HG02798 (cell line): ENCODE results near the gene KCNQ2.

Experiments used
- ATAC-seq: cut with Tn5 transposase; IDR thresholded peaks from one replicate; pipeline ENCODE4 v1.9.1; 2021; ENCODE audit warnings: mild to moderate bottlenecking; ENCODE audit not compliant: unreplicated experiment, poor library complexity

The KCNQ2 gene

GRCh38 chr20:63364801-63365585 is 107.5 kb downstream of the KCNQ2 start:
- ATAC-seq, result no peak

- no peak for ATAC-seq
Observed at GRCh38 chr20:63363981-63364561, 108.4 kb downstream of the KCNQ2 start.

GRCh38 chr20:63363013-63363957 is 109.2 kb downstream of the KCNQ2 start:
- no peak for ATAC-seq

GRCh38 chr20:63362436-63363009 is 109.9 kb downstream of the KCNQ2 start:
- no peak for ATAC-seq

- ATAC-seq, result no peak
Observed at GRCh38 chr20:63361519-63362435, 110.7 kb downstream of the KCNQ2 start.

GRCh38 chr20:63360850-63361518 is 111.5 kb downstream of the KCNQ2 start, which contains the start of gene CHRNA4:
Gene CHRNA4, minus strand, starts transcription at chr20:63361349. Its CDS starts 184 bp downstream, at chr20:63361165.
- ATAC-seq, result no peak

- ATAC-seq, result no peak
Observed at GRCh38 chr20:63359937-63360849, 112.3 kb downstream of the KCNQ2 start.

GRCh38 chr20:63359164-63359934 is 113.1 kb downstream of the KCNQ2 start:
- no peak for ATAC-seq

- ATAC-seq, result no peak
Observed at GRCh38 chr20:63357921-63358905, 114.2 kb downstream of the KCNQ2 start.

GRCh38 chr20:63356931-63357879 is 115.2 kb downstream of the KCNQ2 start:
- ATAC-seq, result no peak

- ATAC-seq, result no peak
Observed at GRCh38 chr20:63356511-63356910, 115.9 kb downstream of the KCNQ2 start.

- no peak for ATAC-seq
Observed at GRCh38 chr20:63355781-63356295, 116.6 kb downstream of the KCNQ2 start.

GRCh38 chr20:63354636-63355350 is 117.7 kb downstream of the KCNQ2 start:
- ATAC-seq, result no peak

- no peak for ATAC-seq
Observed at GRCh38 chr20:63352811-63353221, 119.6 kb downstream of the KCNQ2 start.
